ENCODE measurements around the gene SMIM10L2A.
"Not testable (repeated sequence)": the region's sequence is repeated elsewhere in the genome, so short reads cannot be mapped to it uniquely, and the experiment has no call there.

Gene SMIM10L2A

GRCh38 chrX:135436966-135437866, 15.5 kb downstream of the SMIM10L2A start:
- no peak for DNase-seq
- in situ Hi-C loops (cut with HindIII; ENCODE audit: low pct_ligation_motif_present, low pct_unique_long_range_greater_than_20kb, low sequenced_read_pairs) = no loop called here

- in situ Hi-C loops (cut with HindIII; ENCODE audit: low pct_ligation_motif_present, low pct_unique_long_range_greater_than_20kb, low sequenced_read_pairs) = no loop called here
- DNase-seq = no peak
Measured at GRCh38 chrX:135437867-135438733, 16.4 kb downstream of the SMIM10L2A start.

DNA sequence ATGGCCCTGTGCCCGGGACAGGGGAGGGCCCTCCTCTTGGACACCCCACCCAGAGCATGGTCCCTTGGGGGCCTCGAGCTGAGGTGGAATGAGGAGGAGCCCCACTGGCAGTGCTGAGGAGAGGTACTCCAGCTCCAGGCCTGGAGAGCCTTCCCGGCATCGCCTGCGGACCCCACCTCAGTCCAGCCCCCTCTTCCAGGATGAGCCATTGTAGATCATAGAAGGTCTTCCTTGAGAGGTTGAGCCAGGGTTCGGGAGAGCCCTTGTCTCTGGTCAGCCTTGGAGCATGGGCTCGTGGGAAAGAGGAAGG, 16.9 kb downstream of the SMIM10L2A start:
- no peak for DNase-seq
- in situ Hi-C loops (cut with HindIII; ENCODE audit: low pct_ligation_motif_present, low pct_unique_long_range_greater_than_20kb, low sequenced_read_pairs) = no loop called here

DNA sequence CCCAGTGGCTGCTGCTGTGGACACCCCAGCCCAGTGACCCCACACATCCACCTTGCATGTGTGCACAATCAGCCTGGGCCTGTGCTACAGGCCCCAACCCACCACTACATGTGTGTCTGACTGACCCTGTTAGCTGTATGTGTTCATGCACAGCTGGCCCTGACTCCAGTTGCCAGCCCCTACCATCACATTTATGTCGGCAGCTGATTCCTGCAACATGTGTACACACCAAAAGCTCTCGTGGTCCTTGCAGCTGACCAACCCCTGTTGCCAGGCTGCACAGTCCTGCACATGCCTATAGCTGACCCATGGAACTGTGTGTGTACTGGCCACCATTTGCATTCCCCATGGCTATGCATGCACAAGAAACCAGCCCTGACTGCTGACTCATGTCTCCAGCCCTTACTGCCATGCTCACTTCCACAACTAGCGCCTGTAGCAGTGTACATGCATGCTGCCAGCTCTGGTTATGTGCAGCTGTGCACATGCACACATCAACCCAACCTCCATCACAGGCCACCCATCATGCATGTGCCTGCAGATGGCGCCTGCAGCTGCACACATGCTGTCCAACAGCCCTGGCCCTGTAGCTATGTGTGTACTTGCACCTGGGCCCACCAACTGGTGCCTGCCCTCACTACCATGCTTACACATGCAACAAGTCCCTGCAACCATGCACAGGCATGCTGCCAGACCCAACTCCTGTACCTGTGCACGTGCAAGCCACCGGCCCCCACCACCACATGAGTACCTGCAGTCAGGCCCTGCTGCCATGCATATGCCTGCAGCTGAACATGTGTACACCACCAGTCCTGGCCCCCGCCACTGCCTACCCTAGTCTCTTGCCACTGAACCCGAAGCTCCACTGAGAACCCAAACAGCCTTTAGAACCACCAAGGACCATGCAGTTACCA, 28.1 kb downstream of the SMIM10L2A start:
- in situ Hi-C loops (cut with HindIII; ENCODE audit: low pct_ligation_motif_present, low pct_unique_long_range_greater_than_20kb, low sequenced_read_pairs) = no loop called here

GRCh38 chrX:135453381-135453780, 31.6 kb downstream of the SMIM10L2A start:
- DNase-seq = no peak
- in situ Hi-C loops (cut with HindIII; ENCODE audit: low pct_ligation_motif_present, low pct_unique_long_range_greater_than_20kb, low sequenced_read_pairs) = no loop called here

More for the DNA sequence above, 28.1 kb downstream of the SMIM10L2A start:
- DNase-seq = no peak

GRCh38 chrX:135454816-135455215, 33.1 kb downstream of the SMIM10L2A start:
- in situ Hi-C loops (cut with HindIII; ENCODE audit: low pct_ligation_motif_present, low pct_unique_long_range_greater_than_20kb, low sequenced_read_pairs) = no loop called here
- DNase-seq = no peak

GRCh38 chrX:135461756-135462155, 40.0 kb downstream of the SMIM10L2A start:
- in situ Hi-C loops (cut with HindIII; ENCODE audit: low pct_ligation_motif_present, low pct_unique_long_range_greater_than_20kb, low sequenced_read_pairs); DNase-seq: not testable (repeated sequence)

- in situ Hi-C loops (cut with HindIII; ENCODE audit: low pct_ligation_motif_present, low pct_unique_long_range_greater_than_20kb, low sequenced_read_pairs) = no loop called here
- no peak for DNase-seq
Measured at GRCh38 chrX:135463937-135464336, 42.2 kb downstream of the SMIM10L2A start.

- no peak for DNase-seq
- in situ Hi-C loops (cut with HindIII; ENCODE audit: low pct_ligation_motif_present, low pct_unique_long_range_greater_than_20kb, low sequenced_read_pairs) = no loop called here
Measured at GRCh38 chrX:135476378-135476777, 54.6 kb downstream of the SMIM10L2A start.

DNA sequence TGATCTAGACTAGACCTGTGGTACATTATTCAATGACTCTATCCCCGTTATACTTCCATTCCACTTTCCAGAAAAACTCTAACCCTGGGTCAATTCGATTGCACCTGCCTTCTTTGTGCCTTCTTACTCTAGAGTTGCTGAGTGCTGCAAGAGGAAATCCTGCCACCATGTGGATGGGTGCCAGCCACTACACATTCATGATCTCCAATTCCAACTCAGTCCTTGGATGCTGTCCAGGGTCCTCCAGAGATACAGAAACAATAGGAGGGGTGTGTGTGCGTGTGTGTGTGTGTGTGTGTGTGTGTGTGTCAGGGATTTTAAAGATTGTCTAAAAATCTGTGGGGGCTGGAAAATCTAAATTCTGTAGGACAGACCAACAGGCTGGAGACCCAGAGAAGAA, 55.8 kb downstream of the SMIM10L2A start:
- in situ Hi-C loops (cut with HindIII; ENCODE audit: low pct_ligation_motif_present, low pct_unique_long_range_greater_than_20kb, low sequenced_read_pairs) = no loop called here
- DNase-seq = peak; percentile 57
